Erythroblast (primary cell): Measurements from ENCODE around the gene FXYD7.

Experiments
- GATA1 ChIP-seq: IDR thresholded peaks from 2 replicates; pipeline ENCODE4 v1.6.1; 2011; ENCODE audit warnings: low read depth, mild to moderate bottlenecking, control low read depth, low read length, moderate library complexity
- POLR2A ChIP-seq: IDR thresholded peaks from 2 replicates; pipeline ENCODE4 v1.6.1; 2011; ENCODE audit warnings: mild to moderate bottlenecking, low read length

DNA sequence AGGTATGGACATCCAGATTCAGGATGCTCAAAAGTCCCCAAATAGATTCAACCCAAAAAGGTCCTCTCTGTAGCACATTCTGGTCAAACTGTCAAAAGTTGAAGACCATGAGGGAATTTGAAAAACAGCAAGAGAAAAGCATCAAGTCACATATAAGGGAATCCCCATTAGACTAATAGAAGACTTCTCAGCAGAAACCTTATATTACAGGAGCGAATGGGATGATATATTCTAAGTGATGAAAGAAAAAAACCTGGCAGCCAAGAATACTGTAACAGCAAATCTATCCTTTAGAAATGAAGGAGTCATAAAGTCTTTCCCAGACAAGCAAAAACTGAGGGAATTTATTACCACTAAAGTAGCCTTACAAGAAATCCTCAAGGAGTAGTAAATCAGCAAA, 41.2 kb downstream of the FXYD7 start:
- no peak for TF ChIP-seq POLR2A
- no peak for TF ChIP-seq GATA1
